CD1c-positive myeloid dendritic cell (primary cell): Measurements from ENCODE around the gene COL27A1.

Experiments used
- DNase-seq: peaks from one replicate; pipeline ENCODE4 v3.0.0-alpha.2; 2016; ENCODE audit errors: extremely low spot score

Gene COL27A1

DNA sequence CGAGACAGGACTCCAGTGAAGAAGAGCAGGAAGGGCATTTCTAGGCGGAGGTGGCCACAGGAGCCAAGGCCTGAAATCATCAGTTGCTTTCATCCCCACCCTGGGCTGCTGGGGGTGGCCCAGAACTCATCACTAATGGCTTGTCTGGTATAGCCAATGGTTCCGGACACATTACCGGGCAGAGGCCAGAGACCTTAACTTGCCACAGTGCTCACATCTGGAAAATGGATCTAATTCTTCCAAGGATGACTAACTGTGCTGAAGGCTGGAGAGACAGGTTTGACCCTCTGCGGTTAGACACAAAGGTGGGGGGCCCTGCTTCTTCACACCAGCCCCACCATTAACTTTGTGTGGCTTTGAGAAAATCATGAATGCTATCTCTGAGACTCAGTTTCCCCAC, 6.2 kb upstream of the COL27A1 start:
- DNase-seq, result no peak

DNA sequence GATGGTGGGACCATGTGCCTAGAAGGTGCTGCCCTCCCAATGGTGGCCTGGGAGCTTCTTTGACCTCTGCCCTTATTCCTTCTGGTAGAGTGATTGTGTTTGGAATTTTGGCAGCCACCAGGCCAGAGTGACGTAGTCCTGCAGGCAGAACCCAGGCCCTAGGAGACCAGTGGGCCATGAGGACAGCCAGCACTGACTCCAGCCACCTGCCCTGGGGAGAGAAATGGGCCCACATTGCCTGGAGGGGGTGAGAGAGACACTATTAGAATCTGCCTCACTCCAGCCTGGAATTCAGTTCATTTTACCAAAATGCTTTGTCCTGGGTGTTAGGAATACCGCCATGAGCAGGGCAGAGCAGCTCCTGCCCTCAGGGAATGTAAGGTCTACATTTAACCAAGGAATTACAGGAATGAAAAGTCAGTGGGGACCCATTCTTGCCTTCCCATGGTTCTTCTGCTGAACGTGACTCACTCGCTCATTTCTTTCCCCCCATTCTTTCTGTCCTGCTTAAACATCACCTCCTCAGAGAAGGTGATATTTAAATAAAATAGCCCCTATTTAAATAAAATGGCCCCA, 5.5 kb upstream of the COL27A1 start:
- DNase-seq, result no peak

DNA sequence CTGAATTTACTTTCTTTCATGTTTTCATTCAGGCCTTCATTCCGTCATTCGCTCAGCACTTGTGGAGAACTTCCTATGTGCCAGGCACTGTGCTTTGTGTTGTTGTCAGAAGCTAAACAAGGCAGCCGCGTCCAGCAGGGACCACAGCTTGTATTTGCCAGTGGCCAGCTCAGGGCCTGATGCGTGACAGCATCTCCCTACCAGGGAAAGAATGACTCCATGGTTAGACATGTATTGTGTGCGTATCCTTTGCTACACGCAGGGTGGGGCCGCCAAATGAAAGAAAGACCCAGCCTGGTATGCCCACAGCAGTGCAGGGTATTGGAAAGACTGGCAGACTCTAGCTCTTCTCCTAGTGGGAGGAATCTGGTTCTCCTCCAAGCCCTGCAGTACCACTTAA, 4.7 kb upstream of the COL27A1 start:
- no peak for DNase-seq

DNA sequence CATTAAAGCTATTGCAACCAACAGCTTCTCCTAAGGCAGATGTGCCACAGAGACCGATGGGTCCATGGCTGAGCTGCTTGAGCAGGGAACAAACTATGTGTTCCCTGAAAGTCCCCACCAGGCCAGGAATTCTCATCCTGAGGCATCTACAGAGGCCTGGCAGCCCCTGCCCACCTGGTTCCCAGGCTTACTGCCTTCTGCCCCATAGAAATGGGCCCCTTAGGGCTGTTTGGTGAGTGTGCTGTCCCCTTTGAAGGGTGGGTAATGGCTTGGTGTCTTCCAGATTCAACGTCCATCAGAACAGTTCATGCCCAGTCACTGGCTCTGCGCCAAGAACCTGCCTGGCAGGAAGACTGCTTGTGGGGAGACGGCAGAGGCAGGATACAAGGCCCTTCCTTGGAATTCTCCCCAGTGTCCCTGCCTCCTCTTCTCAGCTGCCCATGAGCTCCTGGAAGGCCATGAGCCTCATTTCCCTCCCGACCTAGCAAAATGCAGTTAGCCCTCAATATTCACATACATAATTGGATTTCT, 3.8 kb upstream of the COL27A1 start:
- DNase-seq, result no peak

DNA sequence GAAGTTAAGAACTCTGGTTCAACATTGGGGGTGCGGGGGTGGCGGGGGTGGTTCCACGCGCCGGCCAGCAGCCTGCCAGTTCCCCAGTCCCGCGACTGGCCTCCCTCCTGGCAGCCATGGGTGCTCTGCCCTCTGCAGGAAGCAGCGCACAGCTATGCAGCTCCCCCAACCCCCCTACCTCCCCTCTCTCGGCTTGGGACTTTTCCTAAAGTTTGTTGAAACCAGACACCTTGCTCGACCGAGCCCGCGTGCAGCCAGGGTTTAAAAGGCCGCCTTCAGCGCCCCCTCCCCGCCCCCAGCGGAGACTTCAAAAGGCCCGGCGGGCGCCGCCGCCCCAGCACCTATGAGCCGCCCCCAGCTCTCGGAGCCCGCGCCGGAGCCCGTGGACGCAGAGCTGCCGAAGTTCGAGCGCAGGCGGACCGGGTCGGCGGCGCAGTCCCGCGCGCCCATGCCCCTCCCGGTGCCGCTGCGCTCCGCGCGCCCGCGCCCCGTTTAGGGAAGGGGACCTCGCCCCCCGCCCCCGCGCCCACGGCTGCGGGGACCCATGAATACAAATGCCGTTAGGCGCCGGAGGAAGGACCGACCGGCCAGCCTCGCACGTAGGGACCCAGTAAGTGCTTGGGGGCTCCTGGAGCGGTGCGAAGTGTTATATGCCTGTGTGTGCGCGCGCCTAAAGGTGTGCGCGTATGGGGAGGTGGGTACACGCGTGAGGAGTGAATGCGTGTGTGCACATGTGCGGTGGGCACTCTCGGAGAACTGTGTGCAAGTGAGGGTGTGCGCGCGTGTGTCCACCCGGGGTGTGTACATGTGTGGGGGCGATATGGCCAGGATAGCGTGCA, 1.4 kb upstream of the COL27A1 start:
- DNase-seq, result no peak

DNA sequence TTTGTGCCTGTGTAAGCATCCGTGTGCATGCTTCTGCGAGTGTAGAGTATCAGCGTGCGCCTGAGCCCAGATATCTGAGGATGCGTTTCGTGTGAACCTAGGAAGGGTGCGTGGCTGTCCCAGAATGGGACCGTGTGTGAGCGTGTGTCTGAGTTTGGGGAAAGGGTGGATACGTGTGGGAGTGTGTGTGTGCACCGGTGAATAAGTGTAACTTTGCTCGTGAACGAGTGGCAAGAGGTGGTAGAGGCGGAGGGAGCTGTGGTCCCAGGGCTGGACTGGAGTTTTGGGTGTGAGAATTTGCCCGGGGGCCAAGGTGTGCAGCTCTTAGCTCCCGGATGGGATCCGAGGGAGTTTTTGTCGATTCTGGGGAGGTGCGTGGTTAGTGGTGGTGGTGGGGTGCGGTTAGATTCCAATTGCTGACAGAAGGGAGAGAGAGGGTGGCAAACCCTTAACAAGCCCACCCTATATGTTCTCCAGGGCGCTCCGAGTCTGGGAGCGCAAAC, 686 bp upstream of the COL27A1 start:
- no peak for DNase-seq

DNA sequence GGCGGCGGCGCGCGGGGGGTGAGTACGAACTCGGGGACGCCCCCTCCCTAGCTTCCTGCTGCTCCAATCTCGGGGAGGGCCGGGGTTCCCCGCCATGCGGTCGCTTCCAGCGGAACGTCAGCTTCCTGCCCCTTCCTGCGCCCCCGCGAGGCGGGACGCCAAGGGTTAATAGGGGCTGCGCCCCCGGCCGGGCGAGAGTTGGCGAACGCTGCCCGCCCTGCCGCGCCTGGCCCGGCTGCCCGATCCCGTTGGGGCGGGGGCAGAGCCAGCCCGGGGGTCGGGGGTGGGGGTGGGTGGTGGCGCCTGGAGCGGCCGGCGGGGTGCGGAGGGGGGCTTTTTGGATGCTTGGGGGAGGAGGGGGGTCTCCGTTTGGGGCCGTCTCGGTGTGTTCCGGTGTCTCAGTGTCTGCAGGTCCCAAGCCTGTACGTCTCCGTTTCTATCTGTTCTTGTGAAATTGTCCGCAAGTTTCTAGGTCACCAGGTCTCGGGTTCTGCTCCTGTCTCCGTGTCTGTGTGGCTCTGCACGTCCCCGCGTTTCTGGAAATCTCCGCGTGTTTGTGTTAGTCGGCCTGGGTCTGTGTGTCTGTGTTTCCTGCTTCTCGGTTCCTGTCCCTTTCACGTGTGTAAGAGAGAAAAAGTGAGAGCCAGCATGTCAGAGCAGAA, 789 bp downstream of the COL27A1 start:
- DNase-seq, result peak; percentile 42

DNA sequence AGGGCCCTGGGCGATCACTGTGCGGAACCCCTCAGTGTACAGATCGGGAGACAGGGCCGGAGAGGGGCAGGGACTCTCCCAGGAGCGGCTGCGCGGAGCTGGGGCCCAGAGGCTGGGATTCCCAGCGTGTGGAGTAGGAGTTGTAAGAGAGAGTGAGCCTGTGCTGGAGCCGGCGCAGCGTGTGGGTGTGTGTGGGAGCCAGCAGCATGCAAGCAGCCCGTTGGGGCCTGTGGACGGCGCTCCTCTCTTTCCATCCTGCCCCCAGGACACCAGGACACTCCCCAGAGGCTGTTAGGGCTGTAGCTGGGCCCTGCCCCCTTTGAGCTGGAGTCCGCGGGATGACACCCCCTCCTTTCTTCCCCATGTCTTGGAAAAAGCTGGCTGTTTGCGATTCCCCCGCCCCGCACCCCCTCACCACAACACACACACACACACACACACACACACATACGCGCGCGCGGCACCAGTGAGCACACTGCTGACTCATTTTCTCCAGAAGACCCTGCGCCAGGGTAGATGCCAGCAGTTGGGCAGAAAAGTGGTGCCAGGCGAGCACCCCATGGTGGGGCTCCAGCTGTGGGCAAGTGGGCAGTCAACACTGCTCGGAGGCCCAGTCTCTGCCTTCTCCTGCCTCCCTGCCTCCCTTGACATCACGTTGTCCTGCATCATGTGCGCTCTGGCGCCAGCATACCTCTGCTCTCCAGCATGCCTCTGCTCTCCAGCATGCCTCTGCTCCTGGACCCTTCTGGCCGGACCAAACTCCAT, 1.5 kb downstream of the COL27A1 start:
- peak; percentile 31 for DNase-seq

DNA sequence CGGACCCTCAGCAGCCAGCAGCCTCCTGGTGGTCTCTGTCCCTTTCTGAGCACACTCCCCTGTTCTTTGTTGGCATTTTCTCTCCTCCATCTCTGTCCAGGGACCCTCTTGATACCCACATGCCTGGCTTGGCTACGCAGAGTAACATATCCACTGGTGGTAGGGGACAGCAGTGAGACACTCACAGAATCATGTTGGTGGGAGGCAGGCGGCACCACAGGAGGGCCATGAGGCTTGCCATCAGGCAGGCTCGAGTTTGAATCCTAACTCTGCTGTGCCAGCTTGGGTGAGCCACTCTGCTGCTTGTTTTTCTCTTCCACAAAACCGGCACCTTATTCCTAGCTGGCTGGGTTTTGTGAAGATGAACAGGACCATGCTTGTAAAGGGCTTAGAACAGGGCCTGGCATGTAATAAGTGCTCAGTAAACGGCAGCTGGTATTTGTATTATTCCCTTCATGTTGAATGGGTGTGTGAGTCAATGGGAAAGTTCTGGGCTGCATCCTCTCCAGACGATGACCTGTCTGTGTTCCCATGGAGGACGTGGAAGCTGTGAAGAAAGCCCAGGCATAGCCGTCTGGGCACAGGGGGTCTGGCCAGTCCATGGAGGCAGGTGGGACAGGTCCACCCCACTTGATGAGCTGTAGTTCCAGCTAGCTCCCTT, 2.3 kb downstream of the COL27A1 start:
- DNase-seq, result no peak

DNA sequence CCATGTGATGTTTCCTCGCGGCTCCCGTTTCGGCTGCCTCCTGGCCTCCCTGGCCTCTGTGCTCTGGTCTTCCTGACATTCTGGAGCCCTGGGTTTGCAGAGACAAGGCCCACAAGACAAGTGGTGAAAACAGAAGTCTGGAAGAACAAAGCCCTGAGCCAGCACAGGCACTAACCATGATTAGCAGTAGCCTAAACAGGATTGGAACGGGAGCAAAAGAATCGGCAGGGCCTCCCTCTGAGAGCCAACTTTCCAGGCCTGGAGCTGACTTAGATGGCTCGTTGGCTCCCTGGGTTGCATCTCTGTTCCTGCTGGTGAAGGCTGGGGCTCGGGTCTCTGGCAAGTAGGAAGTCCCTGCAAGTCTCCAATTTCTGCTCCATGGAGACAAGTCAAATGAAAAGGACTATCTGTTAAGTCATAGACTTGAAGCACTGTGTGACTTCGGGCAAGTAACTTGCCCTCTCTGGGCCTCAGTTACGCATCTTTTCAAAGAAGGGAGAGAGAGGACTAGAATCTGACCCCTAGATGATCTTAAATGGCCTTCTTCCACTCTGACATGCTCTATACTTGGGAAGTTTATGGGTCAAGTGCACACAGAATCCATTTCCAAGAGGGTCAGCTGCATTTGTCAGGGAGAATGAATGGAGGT, 3.3 kb downstream of the COL27A1 start:
- no peak for DNase-seq

DNA sequence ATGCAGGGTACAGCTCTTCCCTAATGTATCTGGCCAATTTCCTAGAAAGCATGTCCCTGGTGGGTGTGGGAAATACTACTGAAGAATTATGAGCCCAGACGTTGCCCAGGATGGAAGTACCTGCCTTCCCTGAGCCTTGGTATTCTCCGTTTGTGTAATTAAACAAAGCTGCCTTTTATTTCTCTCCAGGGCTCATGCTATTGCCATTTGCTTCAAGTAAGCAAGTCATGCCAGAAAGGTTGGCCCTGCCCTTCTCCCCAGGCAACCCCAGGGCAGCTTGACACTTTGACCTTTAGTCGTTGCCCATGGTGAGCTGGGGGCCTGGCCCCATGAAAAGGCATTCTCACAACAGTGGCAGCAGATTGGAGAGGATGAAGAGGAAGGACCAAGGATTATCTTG, 4.4 kb downstream of the COL27A1 start:
- no peak for DNase-seq

DNA sequence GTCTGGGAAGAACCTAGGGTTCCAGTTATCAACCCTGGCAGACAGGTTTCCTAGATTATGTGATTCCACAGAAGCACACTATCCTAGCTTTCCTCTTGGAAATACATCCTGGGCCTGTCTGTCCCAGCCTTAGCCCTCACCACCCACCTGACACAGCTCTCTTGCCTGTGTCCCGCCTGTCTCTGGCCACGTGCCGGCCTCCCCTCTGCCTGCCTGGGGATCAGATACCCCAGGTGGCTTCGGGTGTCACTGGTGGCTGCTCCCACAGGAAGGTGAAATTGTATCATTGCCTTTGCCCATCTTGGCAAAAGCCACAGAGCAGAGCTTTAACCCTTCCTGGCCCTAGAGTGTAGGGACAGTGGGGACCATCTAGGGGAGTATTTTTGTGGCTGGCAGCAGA, 6.2 kb downstream of the COL27A1 start:
- no peak for DNase-seq

DNA sequence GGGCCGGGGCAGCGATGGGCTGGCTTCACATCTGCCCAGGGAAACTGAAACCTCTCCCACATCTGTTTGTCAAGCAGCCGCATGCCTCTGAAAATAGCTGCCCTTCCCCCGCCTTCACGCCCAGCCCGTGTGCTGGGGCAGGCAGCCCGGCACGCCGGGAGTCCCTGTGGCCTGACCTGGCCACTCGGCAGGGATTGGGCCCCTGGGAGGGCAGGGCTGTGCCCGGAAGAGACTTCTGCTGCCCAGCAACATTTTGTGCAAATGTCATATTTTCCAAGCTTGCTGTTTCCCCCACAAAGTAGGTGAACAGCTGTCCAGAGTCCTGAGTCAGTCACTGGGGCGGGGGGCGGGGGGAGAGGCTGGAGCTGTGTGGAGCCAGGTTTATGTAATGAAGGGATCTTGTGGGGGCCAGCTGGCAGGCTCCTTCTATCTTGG, 8.2 kb downstream of the COL27A1 start:
- DNase-seq, result no peak

DNA sequence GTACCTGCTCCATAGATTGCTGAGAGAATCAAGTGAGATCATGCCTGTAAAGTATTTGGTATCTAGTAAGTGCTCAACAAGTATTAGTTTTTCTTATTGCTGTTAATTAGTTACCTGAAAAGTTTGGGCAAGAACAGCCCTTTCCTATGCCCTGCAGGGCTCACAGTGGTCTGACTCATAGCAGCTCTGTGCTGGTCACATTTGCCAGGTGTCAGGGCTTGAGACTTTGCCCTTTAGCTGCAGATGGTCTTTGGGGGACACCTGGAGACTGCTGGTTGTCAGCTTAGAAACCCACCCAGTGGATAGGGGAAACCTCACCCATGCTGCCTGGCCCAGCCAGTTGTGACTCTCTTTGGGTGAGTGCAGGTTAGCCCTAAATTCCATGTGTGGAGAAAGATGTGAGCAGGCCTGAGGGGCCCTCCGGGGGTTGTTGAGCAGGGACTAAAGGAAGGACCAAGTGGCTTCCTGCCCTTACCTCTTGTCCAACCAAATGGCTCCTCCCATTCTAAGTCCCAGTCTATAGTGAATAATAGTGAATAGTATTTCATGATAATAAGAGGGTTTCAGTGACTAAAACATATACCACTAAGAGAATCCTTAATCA, 9.0 kb downstream of the COL27A1 start:
- no peak for DNase-seq

DNA sequence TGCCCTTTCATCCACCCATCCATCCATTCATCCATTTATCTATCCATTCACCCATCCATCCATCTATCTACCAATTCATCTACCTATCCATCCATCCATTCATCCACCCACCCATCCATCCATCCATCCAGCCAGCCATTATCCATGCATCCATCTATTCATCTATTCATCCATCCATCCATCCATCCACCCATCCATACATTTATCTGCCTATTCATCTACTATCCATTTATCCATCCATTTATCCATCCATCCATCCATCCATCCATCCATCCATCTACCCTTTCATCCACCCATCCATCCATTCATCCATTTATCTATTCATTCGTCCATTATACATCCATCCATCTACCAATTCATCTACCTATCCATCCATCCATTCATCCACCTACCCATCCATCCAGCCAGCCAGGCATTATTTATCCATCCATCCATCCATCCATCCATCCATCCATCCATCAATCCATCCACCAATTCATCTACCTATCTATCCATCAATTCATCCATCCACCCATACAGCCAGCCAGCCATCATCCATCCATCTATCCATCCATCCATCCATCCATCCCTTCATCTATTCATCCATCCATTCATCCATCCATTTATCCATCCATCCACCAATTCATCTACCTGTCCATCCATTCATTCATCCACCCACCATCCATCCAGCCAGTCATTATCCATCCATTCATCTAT, 10.2 kb downstream of the COL27A1 start:
- DNase-seq, result no peak

DNA sequence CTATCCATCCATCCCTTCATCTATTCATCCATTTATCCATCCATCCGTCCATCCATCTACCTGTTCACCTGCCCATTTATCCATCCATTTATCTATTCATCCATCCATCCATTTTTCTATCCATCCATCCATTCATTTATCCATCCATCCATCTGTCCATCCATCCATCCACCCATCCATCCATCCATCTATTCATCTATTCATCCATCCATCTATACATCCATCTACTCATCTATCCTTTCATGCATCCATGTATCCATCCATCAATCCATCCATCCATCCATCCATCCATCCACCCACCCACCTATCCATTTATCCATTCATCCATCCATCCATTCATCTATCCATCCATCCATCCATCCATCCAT, 10.8 kb downstream of the COL27A1 start:
- DNase-seq, result no peak

DNA sequence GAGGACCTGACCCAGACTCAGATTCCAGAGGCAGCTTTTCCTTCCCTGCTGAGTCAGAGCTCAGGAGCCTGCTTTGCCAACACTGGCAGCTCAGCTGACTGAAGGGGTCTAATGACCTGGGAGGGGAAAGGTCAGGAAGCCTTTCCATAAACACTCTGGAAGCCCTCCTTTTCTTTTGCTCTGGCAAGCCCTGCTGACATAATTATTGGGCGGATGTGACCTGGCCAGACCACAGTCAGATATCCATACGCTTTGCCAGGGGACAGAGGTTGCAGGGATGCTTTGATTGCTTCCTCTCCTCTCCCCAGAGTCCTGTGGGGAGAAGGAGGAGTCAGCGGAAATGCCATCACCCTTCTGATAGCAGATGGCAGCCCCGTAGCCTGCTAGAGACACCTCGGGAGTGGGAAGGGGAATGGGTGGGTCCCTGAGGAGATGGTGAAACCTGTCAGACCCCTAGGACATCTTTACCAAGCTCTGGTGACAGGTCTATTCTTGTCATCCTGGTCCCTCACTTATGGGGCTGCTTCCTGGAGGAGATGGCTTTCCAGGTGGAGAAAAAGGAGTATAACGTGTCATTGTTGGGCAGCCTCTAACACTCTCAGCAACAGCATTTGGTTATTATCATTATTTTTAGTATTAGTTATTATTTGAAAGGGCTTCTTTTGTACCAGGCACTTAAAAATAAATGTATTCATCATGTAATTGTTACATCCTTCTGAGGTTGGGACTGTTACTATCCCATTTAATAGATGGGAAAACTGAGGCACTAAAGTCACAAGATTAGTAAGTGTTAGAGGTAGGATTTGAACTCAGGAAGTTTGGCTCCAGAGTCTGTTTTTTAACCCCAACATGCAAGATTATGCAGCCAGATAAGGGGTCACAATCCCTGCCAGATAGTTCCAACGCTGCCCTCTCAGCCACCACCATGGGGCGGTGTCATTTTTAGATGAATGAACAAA, 11.6 kb downstream of the COL27A1 start:
- DNase-seq, result no peak

DNA sequence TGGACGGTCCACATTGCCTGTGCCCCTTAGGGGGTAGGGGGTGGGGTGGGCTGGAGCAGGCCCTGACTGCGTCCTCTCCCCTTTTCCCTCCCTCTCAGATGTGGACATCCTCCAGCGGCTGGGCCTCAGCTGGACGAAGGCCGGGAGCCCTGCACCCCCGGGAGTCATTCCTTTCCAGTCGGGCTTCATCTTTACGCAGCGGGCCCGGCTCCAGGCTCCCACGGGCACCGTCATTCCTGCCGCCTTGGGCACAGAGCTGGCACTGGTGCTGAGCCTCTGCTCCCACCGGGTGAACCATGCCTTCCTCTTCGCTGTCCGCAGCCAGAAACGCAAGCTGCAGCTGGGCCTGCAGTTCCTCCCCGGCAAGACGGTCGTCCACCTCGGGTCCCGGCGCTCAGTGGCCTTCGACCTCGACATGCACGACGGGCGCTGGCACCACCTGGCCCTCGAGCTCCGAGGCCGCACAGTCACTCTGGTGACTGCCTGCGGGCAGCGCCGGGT, 12.3 kb downstream of the COL27A1 start:
- DNase-seq, result no peak
